ENCODE results near the gene FAM90A1. TPM values are rescaled to one million over a fixed set of nuclear protein-coding genes. Genes with fewer than 3 reads are reported as not detected.

Gene FAM90A1
- total RNA-seq, 1 donor from 2014 or later = not detected

Other genes starting within 250 kb of the FAM90A1 start
- 20.3 and 21.4 TPM in 2 replicates for gene FOXJ2, start 194.9 kb downstream of the FAM90A1 start, total RNA-seq
- gene C3AR1, start 161.3 kb downstream of the FAM90A1 start, total RNA-seq = not detected in 2 replicates
- 28.0 and 29.3 TPM in 2 replicates for gene NECAP1, start 145.3 kb downstream of the FAM90A1 start, total RNA-seq
- 0.97 and 1.5 TPM in 2 replicates for gene CLEC4A, start 104.0 kb downstream of the FAM90A1 start, total RNA-seq
- not detected in 2 replicates for gene ZNF705A, start 70.6 kb downstream of the FAM90A1 start, total RNA-seq
- not detected in 2 replicates for gene CLEC6A, start 228.3 kb upstream of the FAM90A1 start, total RNA-seq